GM12878 (cell line): ENCODE results near the gene SMC3. TPM values are rescaled to one million over a fixed set of nuclear protein-coding genes. Genes with fewer than 3 reads are reported as not detected.
A peak's percentile ranks its signal among the peaks of the same experiment; 100 is the strongest.

Experiments used
- BCL11A ChIP-seq: IDR thresholded peaks from 2 replicates; pipeline ENCODE4 v1.6.1; 2011; ENCODE audit warnings: low read depth, low read length
- E4F1 ChIP-seq: fragments of 450-650 bp; IDR thresholded peaks from 2 replicates; pipeline ENCODE4 v1.6.1; 2018; ENCODE audit warnings: borderline replicate concordance, mild to moderate bottlenecking; ENCODE audit not compliant: partially characterized antibody
- EED ChIP-seq: sonication (generic); IDR thresholded peaks from 2 replicates; pipeline ENCODE4 v1.6.1; 2016; ENCODE audit warnings: antibody characterized with exemption, low read depth
- GATAD2B ChIP-seq: fragments of 450-650 bp; conservative IDR thresholded peaks from 2 replicates; pipeline ENCODE4 v1.6.1; 2017; ENCODE audit warnings: low read depth, mild to moderate bottlenecking, moderate library complexity
- JUND ChIP-seq: IDR thresholded peaks from 2 replicates; pipeline ENCODE4 v1.6.1; 2012; ENCODE audit warnings: low read depth, mild to moderate bottlenecking, low read length, improper control_type of control experiment, moderate library complexity
- KLF5 ChIP-seq: fragments of 450-650 bp; IDR thresholded peaks from 2 replicates; pipeline ENCODE4 v1.6.1; 2014; ENCODE audit warnings: mild to moderate bottlenecking; ENCODE audit not compliant: partially characterized antibody
- MXI1 ChIP-seq: fragments of 150-350 bp; IDR thresholded peaks from 2 replicates; pipeline ENCODE4 v1.6.1; 2011; ENCODE audit warnings: low read depth, mild to moderate bottlenecking, inconsistent platforms, low read length, improper control_type of control experiment
- NFXL1 ChIP-seq: fragments of 450-650 bp; IDR thresholded peaks from 2 replicates; pipeline ENCODE4 v1.6.1; 2017; ENCODE audit warnings: antibody characterized with exemption, mild to moderate bottlenecking, borderline replicate concordance
- RAD51 ChIP-seq: fragments of 450-650 bp; IDR thresholded peaks from 2 replicates; pipeline ENCODE4 v1.6.1; 2016; ENCODE audit warnings: moderate library complexity, mild to moderate bottlenecking, inconsistent platforms
- SMC3 ChIP-seq: IDR thresholded peaks from 2 replicates; pipeline ENCODE4 v1.6.1; 2011; ENCODE audit warnings: low read length, improper control_type of control experiment, borderline replicate concordance
- SRF ChIP-seq, 2 experiments: IDR thresholded peaks; 2 replicates each; pipeline ENCODE4 v1.6.1; 2011; ENCODE audit warnings: low read depth in 2 of 2, low read length in 2 of 2, mild to moderate bottlenecking in 1 of 2, moderate library complexity in 1 of 2
- ZBTB4 ChIP-seq: fragments of 450-650 bp; formaldehyde crosslinking; IDR thresholded peaks from 2 replicates; pipeline ENCODE4 v1.4.0; 2022; ENCODE audit warnings: mild to moderate bottlenecking, moderate library complexity
- polyA plus RNA-seq, 11 experiments: library from polyadenylated mRNA; depleted of rRNA in 4 of 11; unstranded in 6 of 11; stranded (reverse) in 5 of 11; fragments of >200 nt; fragmentation: Nextera tagmentation in 4 of 11; fragmentation: Illumina TruSeq in 1 of 11; extraction: Ambion mirVana in 4 of 11; extraction: Trizol in 1 of 11; gene quantifications; 1 replicate in 1 of 11; 2 replicates in 10 of 11; pipeline versions ENCODE4 v1.2.1 to v1.2.3, GENCODE V29; 2011 to 2016; ENCODE audit warnings: inconsistent platforms in 2 of 11, missing spikeins in 2 of 11, low read depth in 1 of 11
- total RNA-seq, 4 experiments: library from RNA; depleted of rRNA in 3 of 4; stranded (reverse); fragments of >200 nt in 3 of 4; fragmentation: Illumina TruSeq in 1 of 4; extraction: Trizol in 1 of 4; gene quantifications; 2 replicates each; pipeline versions ENCODE4 v1.2.1 to v1.2.3, GENCODE V29; 2013 to 2021

The SMC3 gene
- total and polyA plus RNA-seq, 10 of the 15 experiments (the other 5 are each of a cell fraction or from before 2014, with no cell fraction given) = 30.4 to 123 (median 48.3) TPM

GRCh38 chr10:110529596-110530011 is 37.9 kb upstream of the SMC3 start (continued):
- no peak for TF ChIP-seq SRF (IDR thresholded peaks at IDR 0.05; ENCODE audit: low read depth in 2 of 2, low read length in 2 of 2)
- TF ChIP-seq RAD51 = 0 out of 2 replicates have a peak, but pooled peaks have one; percentile 39
- no peak for TF ChIP-seq JUND
- TF ChIP-seq E4F1 = no peak
- no peak for TF ChIP-seq KLF5
- TF ChIP-seq GATAD2B = peak; percentile 72
- no peak for TF ChIP-seq SMC3
- peak; percentile 60; the same call in 1 of the 2 replicates for TF ChIP-seq BCL11A
- TF ChIP-seq EED = no peak
- no peak for TF ChIP-seq MXI1
- no peak for TF ChIP-seq ZBTB4 (CRISPR knock-in tag)
- no peak for TF ChIP-seq NFXL1
